Activated B cell treated with CpG ODN at 0.5 μM for 24 hours (primary cell): Measurements from ENCODE around the gene ERICH6. TPM values are rescaled to one million over a fixed set of nuclear protein-coding genes. Genes with fewer than 3 reads are reported as not detected.

Experiments
- ATAC-seq: fragments of 200-7000 bp; cut with Tn5 transposase; one replicate; pipeline ENCODE4 v1.10.0; 2021; ENCODE audit warnings: low read depth, mild to moderate bottlenecking, moderate library complexity
- CTCF ChIA-PET: fragments of 350-600 bp; sonication (Branson Sonifier 250); formaldehyde crosslinking; loops from one replicate; lab custom pipeline; 2021; ENCODE audit warnings: antibody characterized with exemption; lab: Charles Lee
- POLR2A ChIA-PET: fragments of 350-600 bp; sonication (Branson Sonifier 250); formaldehyde crosslinking; loops from one replicate; lab custom pipeline; 2021; ENCODE audit warnings: antibody characterized with exemption; lab: Charles Lee
- DNase-seq: peaks from one replicate; pipeline ENCODE4 v3.0.0; 2022
- H3K27ac Mint-ChIP-seq: one replicate; pipeline ENCODE4 v1.8.0; 2020; ENCODE audit warnings: mixed read lengths
- H3K27me3 Mint-ChIP-seq: one replicate; pipeline ENCODE4 v1.8.0; 2021; ENCODE audit warnings: mixed read lengths
- H3K36me3 Mint-ChIP-seq: one replicate; pipeline ENCODE4 v1.8.0; 2021; ENCODE audit warnings: low read depth, mixed read lengths
- H3K4me1 Mint-ChIP-seq: one replicate; pipeline ENCODE4 v1.8.0; 2021; ENCODE audit warnings: mixed read lengths
- H3K4me3 Mint-ChIP-seq: one replicate; pipeline ENCODE4 v1.8.0; 2020; ENCODE audit warnings: mild to moderate bottlenecking, mixed read lengths
- H3K9me3 Mint-ChIP-seq: one replicate; pipeline ENCODE4 v1.8.0; 2020; ENCODE audit warnings: mixed read lengths
- CTCF ChIP-seq: fragments of 200-600 bp; IDR thresholded peaks from one replicate; pipeline ENCODE4 v1.8.0; 2022; ENCODE audit warnings: antibody characterized with exemption, mild to moderate bottlenecking
- intact Hi-C: fragments of 100-400 bp; cut with micrococcal nuclease; formaldehyde crosslinking; loops from one replicate; pipeline ENCODE4 v1.15.1; 2024
- total RNA-seq: library from RNA; stranded (reverse); gene quantifications from 2 replicates; pipeline ENCODE4 v1.2.3, GENCODE V29; 2022

Gene ERICH6
- total RNA-seq, 1 donor from 2014 or later, result not detected

- intact Hi-C loops, result no loop called here
- ChIA-PET CTCF (interaction anchor here (0.8 kb wide), 1 partner anchor 117 kb away, joined by 3 read pairs; no protein-coding TSS in a partner anchor), POLR2A (interaction anchor here (0.7 to 2.0 kb wide), 4 partner anchors 22 to 706 kb away, joined by 4 to 13 read pairs (median 6); partner anchors contain the start of genes ERICH6, SELENOT and SIAH2)
- peak overlapping the region; percentile 69 for H3K27ac Mint-ChIP-seq
- H3K27me3 Mint-ChIP-seq, result no peaks in the 10 kb centered on the region
- DNase-seq (no peak), ATAC-seq (peak; percentile 32)
- no peaks in the 10 kb centered on the region for H3K9me3 Mint-ChIP-seq
- peak overlapping the region; percentile 55 for H3K4me3 Mint-ChIP-seq
- H3K36me3 Mint-ChIP-seq, result no peaks in the 10 kb centered on the region
- H3K4me1 Mint-ChIP-seq, result peaks cover 29% of the 10 kb centered on the region
- no peak for TF ChIP-seq CTCF
Observed at GRCh38 chr3:150682279-150682678, 21.4 kb downstream of the ERICH6 start.

DNA sequence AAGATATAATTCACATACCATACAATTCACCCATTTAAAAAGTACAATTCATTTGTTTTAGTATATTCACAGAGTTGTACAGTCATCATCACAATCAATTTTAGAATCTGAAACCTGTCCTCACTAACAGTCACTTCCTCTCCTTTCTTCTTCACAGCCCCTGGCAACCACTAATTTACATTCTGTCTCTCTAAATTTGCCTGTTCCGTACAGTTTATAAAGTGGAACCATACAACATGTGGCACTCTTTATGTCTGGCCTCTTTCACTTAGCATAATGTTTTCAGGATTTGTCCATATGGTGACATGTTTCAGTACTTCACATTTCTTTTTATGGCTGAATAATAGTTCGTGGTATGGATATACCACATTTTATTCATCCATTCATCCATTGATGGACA is 22.7 kb downstream of the ERICH6 start:
- Mint-ChIP-seq H3K27me3 (no peaks in the 10 kb centered on the region), H3K4me3 (peak overlapping the region; percentile 80), H3K4me1 (peaks cover 29% of the 10 kb centered on the region), H3K36me3 (no peaks in the 10 kb centered on the region), H3K9me3 (peaks cover 3% of the 10 kb centered on the region), H3K27ac (peak overlapping the region; percentile 66)
- intact Hi-C loops, result loop anchor here (1.0 to 2.0 kb wide), 4 partner anchors 22 to 135 kb away; partner anchors contain the start of genes EIF2A, ERICH6, SELENOT and SERP1
- ChIA-PET CTCF (interaction anchor here (1.1 kb wide), 1 partner anchor 23 kb away, joined by 4 read pairs; the partner anchor contains the start of gene ERICH6), POLR2A (interaction anchor here (1.2 to 1.9 kb wide), 4 partner anchors 22 to 135 kb away, joined by 3 to 16 read pairs (median 6); partner anchors contain the start of genes EIF2A, ERICH6, SELENOT and SERP1)
- DNase-seq (no peak), ATAC-seq (peak; percentile 95)
- no peak for TF ChIP-seq CTCF

GRCh38 chr3:150680562-150680961 is 23.2 kb downstream of the ERICH6 start:
- Mint-ChIP-seq H3K36me3 (no peaks in the 10 kb centered on the region), H3K9me3 (peaks cover 8% of the 10 kb centered on the region), H3K4me1 (peaks cover 29% of the 10 kb centered on the region), H3K27ac (peak overlapping the region; percentile 66), H3K27me3 (no peaks in the 10 kb centered on the region), H3K4me3 (peak overlapping the region; percentile 80)
- TF ChIP-seq CTCF, result no peak
- CTCF ChIA-PET, result interaction anchor here (1.1 kb wide), 1 partner anchor 23 kb away, joined by 4 read pairs; the partner anchor contains the start of gene ERICH6
- DNase-seq (no peak), ATAC-seq (no peak)
- POLR2A ChIA-PET, result interaction anchor here (0.6 to 1.9 kb wide), 5 partner anchors 22 to 256 kb away, joined by 3 to 16 read pairs (median 5); partner anchors contain the start of genes EIF2A, ERICH6, SELENOT and SERP1
- intact Hi-C loops, result loop anchor here (2.0 kb wide), 1 partner anchor 82 kb away; the partner anchor contains the start of gene SIAH2

DNA sequence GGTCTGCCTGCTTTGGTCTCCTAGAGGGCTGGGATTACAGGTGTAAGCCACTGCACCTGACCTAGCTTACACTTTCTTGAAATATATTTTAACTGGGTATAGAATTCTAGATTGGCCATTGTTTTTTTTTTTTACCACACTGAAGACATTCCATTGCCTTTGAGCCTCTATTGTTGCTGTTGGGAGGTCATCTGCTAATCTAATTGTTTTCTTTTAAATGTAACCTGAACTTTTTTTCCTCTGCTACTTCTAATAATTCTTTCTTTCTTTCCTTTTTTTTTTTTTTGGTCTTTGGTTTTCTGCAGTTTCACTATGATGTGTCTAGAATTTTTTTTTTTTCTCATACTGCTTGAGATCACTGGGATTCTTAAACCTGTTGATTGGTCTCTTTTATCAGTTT is 28.1 kb downstream of the ERICH6 start:
- ChIA-PET CTCF (no interaction called here), POLR2A (no interaction called here)
- ATAC-seq (no peak), DNase-seq (no peak)
- Mint-ChIP-seq H3K27ac (no peak overlapping the region), H3K27me3 (no peaks in the 10 kb centered on the region), H3K36me3 (no peaks in the 10 kb centered on the region), H3K4me3 (no peak overlapping the region), H3K4me1 (peaks cover 8% of the 10 kb centered on the region), H3K9me3 (peaks cover 16% of the 10 kb centered on the region)
- intact Hi-C loops, result no loop called here
- no peak for TF ChIP-seq CTCF

- DNase-seq (no peak), ATAC-seq (no peak)
- Mint-ChIP-seq H3K9me3 (peaks cover 16% of the 10 kb centered on the region), H3K36me3 (no peaks in the 10 kb centered on the region), H3K27me3 (no peaks in the 10 kb centered on the region), H3K4me3 (no peak overlapping the region), H3K4me1 (no peaks in the 10 kb centered on the region), H3K27ac (no peak overlapping the region)
- intact Hi-C loops, result no loop called here
- POLR2A ChIA-PET, result no interaction called here
- CTCF ChIA-PET, result interaction anchor here (1.2 kb wide), 1 partner anchor 114 kb away, joined by 4 read pairs; no protein-coding TSS in a partner anchor
- TF ChIP-seq CTCF, result no peak
Observed at GRCh38 chr3:150673966-150674365, 29.8 kb downstream of the ERICH6 start.
